NK-92 (cell line): ENCODE data around the gene AMPH.

ENCODE experiments used
- DNase-seq: peaks from one replicate; lab custom pipeline; 2025; ENCODE audit not compliant: unreplicated experiment; lab: John Stamatoyannopoulos, UW

Gene AMPH

DNA sequence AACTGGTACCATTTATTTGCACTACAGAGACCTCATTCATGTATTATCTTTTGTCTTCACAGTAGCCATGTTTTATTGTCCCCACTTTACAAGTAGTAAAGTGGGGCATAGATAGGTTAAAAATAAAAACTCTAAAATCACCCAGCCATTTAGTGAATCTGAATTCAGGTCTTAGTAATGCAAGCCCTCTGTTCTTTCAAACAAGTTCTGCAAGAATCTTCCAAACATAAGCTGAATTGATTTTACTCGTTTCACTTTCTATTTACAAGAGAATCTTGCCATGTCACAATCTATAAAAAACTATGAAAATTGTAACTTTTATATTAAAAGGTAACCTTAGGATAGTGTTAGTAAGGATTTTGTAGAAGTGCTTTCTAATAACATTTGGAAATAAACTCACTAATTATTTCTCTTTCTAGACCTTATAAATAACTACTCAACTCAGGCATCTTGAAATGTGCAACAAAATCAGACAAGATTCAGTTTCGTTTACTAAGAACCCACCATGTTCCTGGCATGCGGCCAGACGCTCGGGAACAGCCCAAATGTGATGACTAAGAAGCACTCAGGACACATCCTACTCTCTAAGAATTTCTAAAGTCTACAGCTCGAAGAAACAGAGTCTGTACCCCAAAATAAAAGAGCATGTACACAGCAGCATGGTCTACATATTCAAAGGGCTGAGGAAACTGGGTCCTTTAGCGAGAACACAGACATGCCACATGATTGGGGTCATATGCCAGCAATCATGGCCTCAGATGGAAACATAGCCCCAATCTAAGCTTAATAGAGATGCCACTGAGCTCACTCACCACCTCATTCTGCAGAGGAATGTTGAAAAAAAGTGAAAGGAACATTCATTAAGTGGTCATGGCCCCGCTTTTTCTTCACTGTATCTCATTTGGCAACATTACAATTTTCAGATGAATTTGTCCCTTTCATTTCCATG is 167.6 kb downstream of the AMPH start:
- no peak for DNase-seq

DNA sequence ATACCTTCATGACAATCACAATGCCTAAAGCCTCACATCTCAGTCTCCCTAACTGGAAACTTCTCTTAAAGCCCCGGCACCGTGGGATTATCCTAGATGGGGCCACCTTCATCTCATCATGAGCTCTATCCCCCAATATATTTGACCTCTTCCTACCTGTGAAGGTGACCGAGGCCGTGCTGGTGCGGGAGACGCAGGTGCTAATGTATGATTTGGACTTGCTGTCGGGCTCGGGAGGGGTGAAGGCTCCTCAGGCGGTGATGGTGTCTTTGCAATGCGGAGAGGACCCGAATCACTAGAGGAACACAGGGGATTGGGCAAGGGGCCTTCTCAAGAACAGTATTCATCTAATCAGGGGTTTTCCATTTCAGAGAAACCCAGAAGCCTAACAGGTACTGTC is 168.4 kb downstream of the AMPH start:
- no peak for DNase-seq

GRCh38 chr7:38461887-38462286 is 169.3 kb downstream of the AMPH start:
- DNase-seq = no peak

DNA sequence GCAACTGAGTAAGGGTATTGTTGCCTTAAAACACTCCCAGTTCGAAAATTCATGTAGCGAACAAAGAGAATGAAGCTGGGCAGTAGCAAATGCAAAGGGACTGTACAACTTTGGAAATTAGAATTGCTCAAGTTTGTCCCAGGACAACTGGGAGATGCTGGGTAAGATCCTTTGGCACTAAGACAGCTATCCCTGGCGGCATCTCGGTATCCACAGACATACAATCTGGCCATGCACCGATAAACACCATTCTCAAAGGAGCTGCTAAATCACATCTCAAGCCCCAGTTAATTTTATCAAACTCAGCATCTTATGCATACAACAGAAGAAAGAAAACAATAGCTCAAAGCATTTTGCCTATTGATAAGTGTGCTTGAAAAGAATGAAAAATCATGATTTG is 177.3 kb downstream of the AMPH start:
- no peak for DNase-seq

GRCh38 chr7:38453168-38453567 is 178.0 kb downstream of the AMPH start:
- DNase-seq = no peak

- no peak for DNase-seq
These were observed 178.5 kb downstream of the AMPH start for GRCh38 chr7:38452681-38453108.

GRCh38 chr7:38451840-38452239 is 179.3 kb downstream of the AMPH start:
- no peak for DNase-seq

- no peak for DNase-seq
These were observed 182.5 kb downstream of the AMPH start for GRCh38 chr7:38448584-38449234.

GRCh38 chr7:38448054-38448453 is 183.1 kb downstream of the AMPH start:
- no peak for DNase-seq

- DNase-seq = no peak
These were observed 192.2 kb downstream of the AMPH start for GRCh38 chr7:38438970-38439369.

DNA sequence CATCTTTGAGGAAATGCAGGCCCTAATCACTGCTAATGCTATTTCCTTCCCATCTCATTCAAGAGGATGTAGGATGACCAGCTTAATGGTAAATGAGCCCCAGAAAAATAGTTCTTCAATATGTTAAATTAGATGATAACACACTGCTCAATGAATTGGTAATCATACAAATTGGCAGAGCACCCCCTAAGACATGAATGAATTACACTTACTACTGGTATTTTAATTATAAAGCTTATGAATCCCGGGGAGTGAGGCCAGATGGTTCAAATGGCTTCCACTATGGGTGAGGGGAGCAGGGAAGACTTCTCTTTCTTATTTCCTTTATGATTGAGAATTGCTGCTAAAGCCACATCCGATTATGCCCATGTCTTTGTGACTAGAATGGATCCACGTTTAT is 198.5 kb downstream of the AMPH start:
- DNase-seq = no peak

GRCh38 chr7:38432080-38432479 is 199.1 kb downstream of the AMPH start:
- DNase-seq = no peak

DNA sequence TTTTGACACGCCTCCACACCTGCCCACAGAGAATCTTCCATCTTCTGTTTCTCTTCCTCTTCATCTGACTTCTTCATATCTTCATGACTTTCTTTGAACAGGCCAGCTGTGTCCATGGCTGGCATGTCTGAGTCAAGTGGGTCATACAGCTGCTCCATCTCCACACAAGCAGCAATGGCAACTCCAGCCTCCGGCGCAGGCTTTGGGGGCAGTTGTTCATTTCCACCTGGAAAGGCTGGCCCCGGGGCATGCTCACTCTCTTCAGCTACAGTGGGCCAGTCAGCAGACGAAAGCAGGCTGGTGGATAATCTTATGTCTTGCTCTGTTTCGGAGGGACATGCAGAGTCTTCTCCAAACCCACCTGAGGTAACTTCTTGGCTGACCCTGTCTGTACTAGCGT is 202.1 kb downstream of the AMPH start:
- DNase-seq = no peak

- no peak for DNase-seq
These were observed 203.1 kb downstream of the AMPH start for GRCh38 chr7:38428041-38428440.

- no peak for DNase-seq
These were observed 203.8 kb downstream of the AMPH start for GRCh38 chr7:38427279-38427955.

DNA sequence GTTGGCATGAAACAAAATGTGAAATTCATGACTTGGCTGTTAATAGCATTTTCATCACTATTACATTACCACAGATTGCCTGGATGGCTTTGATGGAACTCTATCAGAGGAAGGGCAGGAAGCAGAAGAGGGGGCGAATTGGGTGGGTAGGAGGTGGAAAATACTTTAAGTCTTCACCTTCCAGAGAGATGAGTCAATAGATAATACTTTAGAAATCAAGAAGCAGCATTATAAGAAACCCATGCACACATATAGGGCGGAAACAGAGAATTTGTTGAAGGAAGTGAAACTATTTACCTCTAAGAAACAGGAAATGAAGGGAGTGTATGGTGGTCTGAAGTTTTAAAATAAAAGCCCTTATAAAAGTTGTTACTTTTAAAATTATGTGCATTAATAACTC is 205.7 kb downstream of the AMPH start:
- no peak for DNase-seq

- no peak for DNase-seq
These were observed 206.3 kb downstream of the AMPH start for GRCh38 chr7:38424750-38425463.

GRCh38 chr7:38413784-38414183 is 217.4 kb downstream of the AMPH start:
- no peak for DNase-seq

DNA sequence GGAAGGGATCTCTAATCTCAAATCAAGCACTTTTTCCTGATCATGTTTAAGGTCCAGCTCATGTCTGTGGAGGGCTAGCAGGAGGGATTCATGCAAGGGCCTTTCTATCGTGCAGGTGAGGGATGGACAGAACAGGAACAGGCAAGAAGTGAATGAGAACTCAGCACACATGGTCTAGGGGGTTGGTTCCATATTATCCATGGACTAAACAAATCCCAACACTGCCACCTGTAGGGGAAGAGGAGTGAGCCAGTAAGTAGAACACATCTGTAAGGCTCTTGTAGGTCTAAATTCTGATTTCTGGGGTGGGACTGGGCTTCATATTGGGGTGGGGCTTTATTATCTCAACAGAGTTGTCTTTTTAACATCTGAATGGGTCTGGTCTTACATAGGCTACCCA is 219.8 kb downstream of the AMPH start:
- no peak for DNase-seq

DNA sequence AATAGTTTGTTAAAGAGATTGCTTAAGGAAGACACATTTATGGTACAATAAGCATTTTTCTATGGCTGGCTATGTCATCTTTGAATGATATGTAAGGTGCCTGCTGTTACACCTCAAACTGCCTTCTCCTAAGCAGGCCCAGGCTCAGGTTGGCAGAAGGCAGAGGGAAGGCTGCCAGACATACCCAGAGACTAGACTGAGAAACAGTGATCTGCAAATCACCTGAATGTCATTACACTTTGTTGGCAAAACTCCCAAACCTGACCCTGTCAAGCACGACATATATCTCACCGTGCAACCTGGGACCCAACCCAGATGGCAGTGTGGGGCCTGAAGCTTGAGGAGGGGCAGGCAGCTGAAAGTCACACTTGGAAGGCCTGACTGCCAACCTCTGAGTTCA is 221.1 kb downstream of the AMPH start:
- no peak for DNase-seq

- DNase-seq = no peak
These were observed 221.6 kb downstream of the AMPH start for GRCh38 chr7:38409531-38409930.
